Fibroblast of villous mesenchyme (primary cell): ENCODE results near the gene GPC4. TPM values are rescaled to one million over a fixed set of nuclear protein-coding genes. Genes with fewer than 3 reads are reported as not detected.
A peak's percentile ranks its signal among the peaks of the same experiment; 100 is the strongest.

Source experiments
- DNase-seq: peaks from one replicate; pipeline ENCODE4 v3.0.0-alpha.2; 2010; ENCODE audit warnings: low read depth
- H3K4me3 ChIP-seq: 2 replicates; pipeline ENCODE4 v1.5.1; 2011; ENCODE audit warnings: low read depth, mild to moderate bottlenecking, low read length
- total RNA-seq: library from RNA; depleted of rRNA; stranded (reverse); fragments of >200 nt; gene quantifications from 2 replicates; pipeline ENCODE4 v1.2.3, GENCODE V29; 2012
- TF ChIP-seq, protein P1 (sequence below): IDR thresholded peaks from 2 replicates; pipeline ENCODE4 v1.5.1; 2012; ENCODE audit warnings: low read depth, mild to moderate bottlenecking, low read length; ENCODE audit not compliant: insufficient read depth

The GPC4 gene
- 0.86 and 2.3 TPM in 2 replicates for total RNA-seq

GRCh38 chrX:133415276-133416105, at the start of gene GPC4:
GPC4 (minus strand) TSS chrX:133415489; CDS start chrX:133414965, 524 bp downstream.
- no peak for DNase-seq
- peak within 1 kb of the TSS; percentile 23 for H3K4me3 ChIP-seq
- TF ChIP-seq, protein P1, sequence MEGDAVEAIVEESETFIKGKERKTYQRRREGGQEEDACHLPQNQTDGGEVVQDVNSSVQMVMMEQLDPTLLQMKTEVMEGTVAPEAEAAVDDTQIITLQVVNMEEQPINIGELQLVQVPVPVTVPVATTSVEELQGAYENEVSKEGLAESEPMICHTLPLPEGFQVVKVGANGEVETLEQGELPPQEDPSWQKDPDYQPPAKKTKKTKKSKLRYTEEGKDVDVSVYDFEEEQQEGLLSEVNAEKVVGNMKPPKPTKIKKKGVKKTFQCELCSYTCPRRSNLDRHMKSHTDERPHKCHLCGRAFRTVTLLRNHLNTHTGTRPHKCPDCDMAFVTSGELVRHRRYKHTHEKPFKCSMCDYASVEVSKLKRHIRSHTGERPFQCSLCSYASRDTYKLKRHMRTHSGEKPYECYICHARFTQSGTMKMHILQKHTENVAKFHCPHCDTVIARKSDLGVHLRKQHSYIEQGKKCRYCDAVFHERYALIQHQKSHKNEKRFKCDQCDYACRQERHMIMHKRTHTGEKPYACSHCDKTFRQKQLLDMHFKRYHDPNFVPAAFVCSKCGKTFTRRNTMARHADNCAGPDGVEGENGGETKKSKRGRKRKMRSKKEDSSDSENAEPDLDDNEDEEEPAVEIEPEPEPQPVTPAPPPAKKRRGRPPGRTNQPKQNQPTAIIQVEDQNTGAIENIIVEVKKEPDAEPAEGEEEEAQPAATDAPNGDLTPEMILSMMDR, result no peak

DNA sequence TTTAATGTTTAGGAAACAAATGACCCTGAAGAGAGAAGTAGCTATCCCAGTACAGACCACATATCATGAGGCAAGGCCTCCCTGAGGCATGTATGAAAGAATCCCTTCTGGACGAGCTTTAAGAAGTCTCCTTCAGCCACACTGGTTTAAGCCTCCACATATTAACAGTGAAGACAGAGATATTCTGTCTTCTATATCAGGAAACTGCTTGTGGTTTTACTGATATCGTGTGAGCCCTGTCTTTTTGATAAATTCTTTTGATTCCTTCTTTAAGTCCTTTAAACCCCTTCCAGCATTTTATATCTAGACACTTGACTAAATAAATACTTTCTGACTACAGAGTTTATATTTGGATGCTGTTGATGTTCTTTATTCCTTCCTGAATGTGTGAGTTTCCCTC, 45.9 kb upstream of the GPC4 start:
- no peak overlapping the region for H3K4me3 ChIP-seq
- DNase-seq, result no peak
- TF ChIP-seq, protein P1, result no peak

DNA sequence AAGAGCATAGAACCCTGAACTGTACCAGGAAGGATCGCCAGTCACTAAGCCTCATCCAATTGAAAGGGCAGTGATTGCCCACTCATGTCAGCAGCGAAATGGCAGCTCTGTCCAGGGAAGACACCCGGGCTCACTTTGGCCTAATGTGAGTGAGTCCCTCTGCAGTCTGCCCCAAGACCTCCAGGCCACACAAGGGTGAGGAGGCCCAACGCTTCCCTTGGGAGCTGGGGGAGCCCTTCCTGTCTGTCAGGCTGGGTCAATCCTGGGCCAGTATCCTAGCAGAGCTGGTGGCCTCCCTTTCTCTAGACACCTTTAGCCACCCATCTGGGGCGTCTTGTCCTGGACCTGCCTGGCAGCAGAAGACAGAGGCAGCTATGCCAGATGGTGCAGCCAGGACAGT, 39.6 kb upstream of the GPC4 start:
- H3K4me3 ChIP-seq, result no peak overlapping the region
- TF ChIP-seq, protein P1, result no peak
- DNase-seq, result no peak

GRCh38 chrX:133454491-133454914, 39.2 kb upstream of the GPC4 start:
- TF ChIP-seq, protein P1, result no peak
- H3K4me3 ChIP-seq, result no peak overlapping the region
- DNase-seq, result no peak

DNA sequence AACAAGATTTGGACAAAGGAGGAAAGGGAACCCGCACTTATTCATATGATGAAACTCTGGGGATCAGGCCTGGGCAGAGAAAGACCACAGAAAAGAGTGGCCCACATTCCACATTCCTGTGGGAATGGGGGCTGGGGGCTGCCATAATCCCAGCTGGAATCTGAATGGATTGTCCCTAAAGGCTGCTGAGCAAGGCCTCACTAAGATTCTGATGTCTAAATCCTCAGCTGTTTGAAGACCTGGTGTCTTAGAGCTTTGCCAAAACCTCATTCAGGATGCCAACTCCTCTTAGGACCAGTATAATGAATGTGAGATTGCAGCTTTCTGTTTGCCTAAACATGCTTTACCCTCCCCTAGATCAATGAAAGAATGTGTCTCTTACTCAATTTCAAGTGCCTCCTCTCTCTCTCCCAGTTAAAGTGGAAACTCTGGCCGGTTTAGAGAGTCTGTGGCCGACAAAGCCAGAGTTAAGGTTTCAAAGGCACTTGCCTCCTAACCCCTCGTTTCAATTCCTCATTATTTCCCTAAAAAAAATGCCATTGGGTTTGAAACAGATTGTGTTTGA, 33.3 kb upstream of the GPC4 start:
- TF ChIP-seq, protein P1, result no peak
- no peak overlapping the region for H3K4me3 ChIP-seq
- no peak for DNase-seq

DNA sequence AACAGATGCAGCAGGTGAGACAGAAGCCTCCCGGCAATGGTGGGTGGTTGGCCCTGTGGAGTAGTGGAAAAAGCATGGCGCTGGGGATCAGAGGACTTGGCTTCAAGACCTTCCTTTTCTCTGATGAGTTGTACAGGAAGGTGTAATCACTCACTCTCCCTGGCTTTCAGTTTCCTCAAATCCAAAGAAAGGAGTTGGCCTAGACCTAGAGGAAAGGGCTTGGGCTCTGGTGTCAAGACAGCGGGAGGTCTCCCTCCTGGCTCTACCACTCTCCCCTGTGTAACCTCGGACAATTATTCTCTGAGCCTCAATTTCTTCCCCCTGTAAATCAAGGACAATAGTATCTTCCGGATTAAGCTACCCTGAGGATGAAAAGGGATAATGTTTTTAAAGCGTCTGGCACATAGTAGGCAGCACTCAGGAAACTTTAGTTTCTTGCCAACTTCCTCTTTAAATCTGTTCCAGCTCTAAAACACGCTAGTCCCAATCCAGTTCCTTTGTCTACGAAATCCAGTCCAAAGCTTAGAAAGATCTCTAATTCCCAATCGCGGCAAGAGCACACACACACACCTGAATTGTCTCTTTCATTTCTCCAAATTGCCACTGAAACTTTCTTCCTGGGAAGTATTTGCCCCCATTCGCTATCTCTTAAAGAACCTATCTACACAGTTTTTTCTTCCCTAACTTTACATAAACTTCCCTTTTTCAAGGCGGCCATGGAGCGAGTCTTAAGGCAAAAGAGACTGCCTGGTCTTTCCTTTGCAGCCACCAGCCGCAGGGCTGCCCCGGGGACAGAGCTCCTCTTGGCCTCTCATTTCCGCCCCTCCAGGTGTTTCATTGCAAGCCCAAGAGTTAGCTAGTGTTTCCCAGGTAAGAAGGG, 29.9 kb upstream of the GPC4 start:
- DNase-seq, result no peak
- H3K4me3 ChIP-seq, result no peak overlapping the region
- TF ChIP-seq, protein P1, result no peak
